ENCODE results near the gene TESMIN.

GRCh38 chr11:68711114-68711513 lies 40.2 kb downstream of the TESMIN start:
- TF ChIP-seq POLR2AphosphoS5 (IDR thresholded peaks at IDR 0.05; ENCODE audit: low read depth, low read length), result no peak
- no peak for TF ChIP-seq CTCF (IDR thresholded peaks at IDR 0.05 in 2 of 3, conservative IDR thresholded peaks at IDR 0.05 in 1 of 3; ENCODE audit: borderline replicate concordance in 1 of 3, insufficient read depth in 1 of 3, low read depth in 2 of 3, low read length in 2 of 3)
- no peak for TF ChIP-seq REST (IDR thresholded peaks at IDR 0.05; ENCODE audit: low read depth)
- no peak for TF ChIP-seq ZBTB33 (IDR thresholded peaks at IDR 0.05; ENCODE audit: extremely low read depth, insufficient replicate concordance, low read length)
- TF ChIP-seq EZH2 (IDR thresholded peaks at IDR 0.05), result no peak
- TF ChIP-seq POLR2A (IDR thresholded peaks at IDR 0.05; ENCODE audit: borderline replicate concordance, extremely low read depth, insufficient read depth, insufficient read length), result no peak
- TF ChIP-seq MAX (IDR thresholded peaks at IDR 0.05), result no peak
- TF ChIP-seq RAD21 (IDR thresholded peaks at IDR 0.05; ENCODE audit: low read depth), result no peak
- no peak for TF ChIP-seq ELF1 (IDR thresholded peaks at IDR 0.05; ENCODE audit: borderline replicate concordance, low read depth)
- TF ChIP-seq ZFX (IDR thresholded peaks at IDR 0.05), result no peak
- TF ChIP-seq EZH2phosphoT487 (IDR thresholded peaks at IDR 0.05; ENCODE audit: borderline replicate concordance), result no peak
